HG02973 (cell line): ENCODE data around the gene KCNAB3.

Experiments
- ATAC-seq: cut with Tn5 transposase; IDR thresholded peaks from one replicate; pipeline ENCODE4 v1.9.1; 2021; ENCODE audit warnings: moderate library complexity; ENCODE audit not compliant: unreplicated experiment

Gene KCNAB3

GRCh38 chr17:7903154-7904103, 26.2 kb downstream of the KCNAB3 start:
- no peak for ATAC-seq

GRCh38 chr17:7897773-7898172, 31.9 kb downstream of the KCNAB3 start:
- no peak for ATAC-seq

GRCh38 chr17:7897090-7897489, 32.6 kb downstream of the KCNAB3 start:
- ATAC-seq: no peak

- no peak for ATAC-seq
These were observed 34.8 kb downstream of the KCNAB3 start for GRCh38 chr17:7894866-7895265.

- ATAC-seq: no peak
These were observed 35.4 kb downstream of the KCNAB3 start for GRCh38 chr17:7894226-7894625.

GRCh38 chr17:7893187-7893880, 36.3 kb downstream of the KCNAB3 start:
- ATAC-seq: no peak

GRCh38 chr17:7889166-7889955, 40.3 kb downstream of the KCNAB3 start:
- ATAC-seq: no peak

GRCh38 chr17:7888184-7888920, 41.3 kb downstream of the KCNAB3 start, which contains the start of gene CHD3:
Gene CHD3, plus strand, starts transcription at chr17:7888789. Its CDS starts 212 bp downstream, at chr17:7889001.
- ATAC-seq: no peak

GRCh38 chr17:7887482-7888183, 42.0 kb downstream of the KCNAB3 start:
- ATAC-seq: peak; percentile 46

GRCh38 chr17:7887038-7887481, 42.6 kb downstream of the KCNAB3 start:
- ATAC-seq: no peak

- ATAC-seq: no peak
These were observed 43.2 kb downstream of the KCNAB3 start for GRCh38 chr17:7886227-7887037.

- ATAC-seq: no peak
These were observed 44.1 kb downstream of the KCNAB3 start for GRCh38 chr17:7885367-7886226.

- no peak for ATAC-seq
These were observed 44.9 kb downstream of the KCNAB3 start for GRCh38 chr17:7884581-7885366.

GRCh38 chr17:7883781-7884386, 45.8 kb downstream of the KCNAB3 start:
- ATAC-seq: no peak

GRCh38 chr17:7882629-7883028, 47.0 kb downstream of the KCNAB3 start:
- ATAC-seq: no peak

GRCh38 chr17:7882068-7882467, 47.6 kb downstream of the KCNAB3 start:
- no peak for ATAC-seq
